ENCODE results near the gene CAPNS1.

The CAPNS1 gene

GRCh38 chr19:36103040-36103626 lies 36.7 kb upstream of the CAPNS1 start:
- H3K27ac ChIP-seq (ENCODE audit: low read length), result no peak overlapping the region
- no peaks in the 10 kb centered on the region for H3K79me2 ChIP-seq (ENCODE audit: insufficient read depth, low read length)
- H3K4me2 ChIP-seq (ENCODE audit: insufficient read depth, low read length), result no peak overlapping the region
- peaks cover 90% of the 10 kb centered on the region for H3K36me3 ChIP-seq (ENCODE audit: insufficient read depth, low read length)
- H4K20me1 ChIP-seq (ENCODE audit: insufficient read depth, low read length), result peaks cover 33% of the 10 kb centered on the region
- ATAC-seq (ENCODE audit: insufficient read depth, low read depth), result no peak
- no peak overlapping the region for H2AFZ ChIP-seq (ENCODE audit: low read depth, low read length)
- no peak for DNase-seq
- H3K9me3 ChIP-seq (ENCODE audit: insufficient read depth, low read length, severe bottlenecking), result no peaks in the 10 kb centered on the region
- H3K27me3 ChIP-seq (ENCODE audit: insufficient read depth, low read length, poor library complexity), result no peaks in the 10 kb centered on the region
- no peak overlapping the region for H3K4me3 ChIP-seq (ENCODE audit: low read depth in 1 of 2, low read length in 2 of 2)
- no peaks in the 10 kb centered on the region for H3K4me1 ChIP-seq (ENCODE audit: insufficient read depth, low read length)
- TF ChIP-seq EZH2 (IDR thresholded peaks at IDR 0.05; ENCODE audit: borderline replicate concordance, low read depth, low read length, severe bottlenecking), result no peak
- TF ChIP-seq, protein P1, sequence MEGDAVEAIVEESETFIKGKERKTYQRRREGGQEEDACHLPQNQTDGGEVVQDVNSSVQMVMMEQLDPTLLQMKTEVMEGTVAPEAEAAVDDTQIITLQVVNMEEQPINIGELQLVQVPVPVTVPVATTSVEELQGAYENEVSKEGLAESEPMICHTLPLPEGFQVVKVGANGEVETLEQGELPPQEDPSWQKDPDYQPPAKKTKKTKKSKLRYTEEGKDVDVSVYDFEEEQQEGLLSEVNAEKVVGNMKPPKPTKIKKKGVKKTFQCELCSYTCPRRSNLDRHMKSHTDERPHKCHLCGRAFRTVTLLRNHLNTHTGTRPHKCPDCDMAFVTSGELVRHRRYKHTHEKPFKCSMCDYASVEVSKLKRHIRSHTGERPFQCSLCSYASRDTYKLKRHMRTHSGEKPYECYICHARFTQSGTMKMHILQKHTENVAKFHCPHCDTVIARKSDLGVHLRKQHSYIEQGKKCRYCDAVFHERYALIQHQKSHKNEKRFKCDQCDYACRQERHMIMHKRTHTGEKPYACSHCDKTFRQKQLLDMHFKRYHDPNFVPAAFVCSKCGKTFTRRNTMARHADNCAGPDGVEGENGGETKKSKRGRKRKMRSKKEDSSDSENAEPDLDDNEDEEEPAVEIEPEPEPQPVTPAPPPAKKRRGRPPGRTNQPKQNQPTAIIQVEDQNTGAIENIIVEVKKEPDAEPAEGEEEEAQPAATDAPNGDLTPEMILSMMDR (IDR thresholded peaks at IDR 0.05; ENCODE audit: borderline replicate concordance, extremely low read depth, low read length, poor library complexity, severe bottlenecking), result no peak
- no peak overlapping the region for H3K9ac ChIP-seq (ENCODE audit: low read depth, low read length)

GRCh38 chr19:36103842-36104552 lies 35.9 kb upstream of the CAPNS1 start:
- H4K20me1 ChIP-seq (ENCODE audit: insufficient read depth, low read length), result peaks cover 34% of the 10 kb centered on the region
- DNase-seq (no peak), ATAC-seq (ENCODE audit: insufficient read depth, low read depth) (no peak)
- H3K79me2 ChIP-seq (ENCODE audit: insufficient read depth, low read length), result no peaks in the 10 kb centered on the region
- no peak overlapping the region for H2AFZ ChIP-seq (ENCODE audit: low read depth, low read length)
- TF ChIP-seq, protein P1 (IDR thresholded peaks at IDR 0.05; ENCODE audit: borderline replicate concordance, extremely low read depth, low read length, poor library complexity, severe bottlenecking), result no peak
- no peak for TF ChIP-seq EZH2 (IDR thresholded peaks at IDR 0.05; ENCODE audit: borderline replicate concordance, low read depth, low read length, severe bottlenecking)
- H3K4me2 ChIP-seq (ENCODE audit: insufficient read depth, low read length), result no peak overlapping the region
- peaks cover 83% of the 10 kb centered on the region for H3K36me3 ChIP-seq (ENCODE audit: insufficient read depth, low read length)
- no peak overlapping the region for H3K27ac ChIP-seq (ENCODE audit: low read length)
- no peaks in the 10 kb centered on the region for H3K4me1 ChIP-seq (ENCODE audit: insufficient read depth, low read length)
- H3K27me3 ChIP-seq (ENCODE audit: insufficient read depth, low read length, poor library complexity), result no peaks in the 10 kb centered on the region
- H3K9ac ChIP-seq (ENCODE audit: low read depth, low read length), result no peak overlapping the region
- no peaks in the 10 kb centered on the region for H3K9me3 ChIP-seq (ENCODE audit: insufficient read depth, low read length, severe bottlenecking)
- no peak overlapping the region for H3K4me3 ChIP-seq (ENCODE audit: low read depth in 1 of 2, low read length in 2 of 2)

- peaks cover 62% of the 10 kb centered on the region for H3K36me3 ChIP-seq (ENCODE audit: insufficient read depth, low read length)
Observed at GRCh38 chr19:36106441-36106840, 33.4 kb upstream of the CAPNS1 start.

More at GRCh38 chr19:36106441-36106840, 33.4 kb upstream of the CAPNS1 start:
- H3K9me3 ChIP-seq (ENCODE audit: insufficient read depth, low read length, severe bottlenecking), result no peaks in the 10 kb centered on the region
- no peak for ATAC-seq (ENCODE audit: insufficient read depth, low read depth)
- no peak overlapping the region for H3K4me3 ChIP-seq (ENCODE audit: low read depth in 1 of 2, low read length in 2 of 2)
- DNase-seq, result no peak
- no peak overlapping the region for H3K4me2 ChIP-seq (ENCODE audit: insufficient read depth, low read length)
- H3K79me2 ChIP-seq (ENCODE audit: insufficient read depth, low read length), result no peaks in the 10 kb centered on the region
- H3K4me1 ChIP-seq (ENCODE audit: insufficient read depth, low read length), result no peaks in the 10 kb centered on the region
- no peak overlapping the region for H3K9ac ChIP-seq (ENCODE audit: low read depth, low read length)
- H3K27ac ChIP-seq (ENCODE audit: low read length), result no peak overlapping the region
- TF ChIP-seq, protein P1 (IDR thresholded peaks at IDR 0.05; ENCODE audit: borderline replicate concordance, extremely low read depth, low read length, poor library complexity, severe bottlenecking), result no peak
- no peak for TF ChIP-seq EZH2 (IDR thresholded peaks at IDR 0.05; ENCODE audit: borderline replicate concordance, low read depth, low read length, severe bottlenecking)
- no peak overlapping the region for H2AFZ ChIP-seq (ENCODE audit: low read depth, low read length)
- H4K20me1 ChIP-seq (ENCODE audit: insufficient read depth, low read length), result peaks cover 25% of the 10 kb centered on the region
- no peaks in the 10 kb centered on the region for H3K27me3 ChIP-seq (ENCODE audit: insufficient read depth, low read length, poor library complexity)

Data from DND-41 (cell line).